HEK293 (cell line): ENCODE measurements around the gene TMEM131L.
A peak's percentile ranks its signal among the peaks of the same experiment; 100 is the strongest.

Source experiments
- KLF16 ChIP-seq: fragments of 450-650 bp; formaldehyde crosslinking; IDR thresholded peaks from 2 replicates; pipeline ENCODE4 v1.5.1; 2017; ENCODE audit warnings: missing biosample characterization, missing genetic modification characterization
- KLF7 ChIP-seq: fragments of 450-650 bp; formaldehyde crosslinking; IDR thresholded peaks from 2 replicates; pipeline ENCODE4 v1.5.1; 2016; ENCODE audit warnings: missing biosample characterization, missing genetic modification characterization, borderline replicate concordance
- PRDM1 ChIP-seq: fragments of 450-650 bp; formaldehyde crosslinking; IDR thresholded peaks from 2 replicates; pipeline ENCODE4; 2016; ENCODE audit warnings: missing biosample characterization, missing genetic modification characterization
- PRDM2 ChIP-seq: fragments of 450-650 bp; formaldehyde crosslinking; IDR thresholded peaks from 2 replicates; pipeline ENCODE4 v1.5.1; 2016; ENCODE audit warnings: missing biosample characterization, missing genetic modification characterization, borderline replicate concordance
- SCRT2 ChIP-seq: fragments of 450-650 bp; formaldehyde crosslinking; IDR thresholded peaks from 2 replicates; pipeline ENCODE4 v1.5.1; 2016; ENCODE audit warnings: missing biosample characterization, missing genetic modification characterization
- ZBTB1 ChIP-seq: fragments of 450-650 bp; formaldehyde crosslinking; IDR thresholded peaks from 2 replicates; pipeline ENCODE4 v1.5.1; 2016; ENCODE audit warnings: missing biosample characterization, missing genetic modification characterization
- ZBTB17 ChIP-seq: fragments of 450-650 bp; formaldehyde crosslinking; IDR thresholded peaks from 2 replicates; pipeline ENCODE4 v1.5.1; 2016; ENCODE audit warnings: missing biosample characterization, missing genetic modification characterization
- ZBTB20 ChIP-seq: fragments of 450-650 bp; formaldehyde crosslinking; IDR thresholded peaks from 2 replicates; pipeline ENCODE4 v1.5.1; 2016; ENCODE audit warnings: missing biosample characterization, missing genetic modification characterization
- ZFP3 ChIP-seq: fragments of 450-650 bp; formaldehyde crosslinking; IDR thresholded peaks from 2 replicates; pipeline ENCODE4 v1.5.1; 2016; ENCODE audit warnings: low read depth, missing biosample characterization, missing genetic modification characterization
- ZNF146 ChIP-seq: fragments of 450-650 bp; formaldehyde crosslinking; IDR thresholded peaks from 2 replicates; pipeline ENCODE4 v1.5.1; 2016; ENCODE audit warnings: missing biosample characterization, missing genetic modification characterization
- ZNF155 ChIP-seq: fragments of 450-650 bp; formaldehyde crosslinking; IDR thresholded peaks from 2 replicates; pipeline ENCODE4 v1.5.1; 2016; ENCODE audit warnings: missing biosample characterization, missing genetic modification characterization
- ZNF157 ChIP-seq: fragments of 450-650 bp; formaldehyde crosslinking; IDR thresholded peaks from 2 replicates; pipeline ENCODE4 v1.5.1; 2016; ENCODE audit warnings: missing biosample characterization, missing genetic modification characterization
- ZNF169 ChIP-seq: fragments of 450-650 bp; formaldehyde crosslinking; IDR thresholded peaks from 2 replicates; pipeline ENCODE4 v1.5.1; 2016; ENCODE audit warnings: missing biosample characterization, missing genetic modification characterization
- ZNF239 ChIP-seq: fragments of 450-650 bp; formaldehyde crosslinking; IDR thresholded peaks from 2 replicates; pipeline ENCODE4 v1.5.1; 2016; ENCODE audit warnings: missing biosample characterization, missing genetic modification characterization
- ZNF26 ChIP-seq: fragments of 450-650 bp; formaldehyde crosslinking; IDR thresholded peaks from 2 replicates; pipeline ENCODE4 v1.5.1; 2016; ENCODE audit warnings: missing biosample characterization, missing genetic modification characterization
- ZNF324 ChIP-seq: fragments of 450-650 bp; formaldehyde crosslinking; IDR thresholded peaks from 2 replicates; pipeline ENCODE4 v1.5.1; 2016; ENCODE audit warnings: missing biosample characterization, missing genetic modification characterization
- ZNF350 ChIP-seq: fragments of 450-650 bp; formaldehyde crosslinking; IDR thresholded peaks from 2 replicates; pipeline ENCODE4 v1.5.0; 2017; ENCODE audit warnings: missing biosample characterization, mild to moderate bottlenecking, missing genetic modification characterization
- ZNF433 ChIP-seq: fragments of 450-650 bp; formaldehyde crosslinking; IDR thresholded peaks from 2 replicates; pipeline ENCODE4 v1.5.1; 2016; ENCODE audit warnings: missing biosample characterization, missing genetic modification characterization, low read depth
- ZNF514 ChIP-seq: fragments of 450-650 bp; formaldehyde crosslinking; IDR thresholded peaks from 2 replicates; pipeline ENCODE4 v1.5.1; 2016; ENCODE audit warnings: missing biosample characterization, missing genetic modification characterization
- ZNF521 ChIP-seq: fragments of 450-650 bp; formaldehyde crosslinking; IDR thresholded peaks from 2 replicates; pipeline ENCODE4 v1.5.1; 2017; ENCODE audit warnings: missing biosample characterization, mild to moderate bottlenecking, missing genetic modification characterization
- ZNF529 ChIP-seq: fragments of 450-650 bp; formaldehyde crosslinking; IDR thresholded peaks from 2 replicates; pipeline ENCODE4 v1.5.1; 2017; ENCODE audit warnings: missing genetic modification characterization, missing biosample characterization; ENCODE audit not compliant: insufficient replicate concordance
- ZNF561 ChIP-seq: fragments of 450-650 bp; IDR thresholded peaks from 2 replicates; pipeline ENCODE4 v1.5.1; 2018; ENCODE audit warnings: missing biosample characterization, missing genetic modification characterization, borderline replicate concordance
- ZNF624 ChIP-seq: fragments of 450-650 bp; formaldehyde crosslinking; IDR thresholded peaks from 2 replicates; pipeline ENCODE4 v1.5.1; 2017; ENCODE audit warnings: missing biosample characterization, missing genetic modification characterization
- ZNF660 ChIP-seq: fragments of 450-650 bp; IDR thresholded peaks from 2 replicates; pipeline ENCODE4 v1.5.1; 2018; ENCODE audit warnings: missing biosample characterization, mild to moderate bottlenecking, missing genetic modification characterization
- ZNF768 ChIP-seq: fragments of 450-650 bp; formaldehyde crosslinking; IDR thresholded peaks from 2 replicates; pipeline ENCODE4 v1.5.1; 2018; ENCODE audit warnings: missing biosample characterization, mild to moderate bottlenecking, missing genetic modification characterization
- ZNF837 ChIP-seq: fragments of 450-650 bp; formaldehyde crosslinking; IDR thresholded peaks from 2 replicates; pipeline ENCODE4 v1.5.1; 2016; ENCODE audit warnings: missing biosample characterization, missing genetic modification characterization
- TF ChIP-seq, protein P1 (sequence below): fragments of 450-650 bp; formaldehyde crosslinking; IDR thresholded peaks from 2 replicates; pipeline ENCODE4 v1.5.1; 2017; ENCODE audit warnings: missing biosample characterization, missing genetic modification characterization
- TF ChIP-seq, protein P2 (sequence below): sonication (generic); formaldehyde crosslinking; IDR thresholded peaks from 2 replicates; pipeline ENCODE4 v1.8.1; 2022; ENCODE audit warnings: mild to moderate bottlenecking, moderate library complexity, missing genetic modification reagents
- TF ChIP-seq, protein P3 (sequence below): fragments of 450-650 bp; formaldehyde crosslinking; IDR thresholded peaks from 2 replicates; pipeline ENCODE4 v1.5.1; 2016; ENCODE audit warnings: missing biosample characterization, missing genetic modification characterization

The TMEM131L gene

DNA sequence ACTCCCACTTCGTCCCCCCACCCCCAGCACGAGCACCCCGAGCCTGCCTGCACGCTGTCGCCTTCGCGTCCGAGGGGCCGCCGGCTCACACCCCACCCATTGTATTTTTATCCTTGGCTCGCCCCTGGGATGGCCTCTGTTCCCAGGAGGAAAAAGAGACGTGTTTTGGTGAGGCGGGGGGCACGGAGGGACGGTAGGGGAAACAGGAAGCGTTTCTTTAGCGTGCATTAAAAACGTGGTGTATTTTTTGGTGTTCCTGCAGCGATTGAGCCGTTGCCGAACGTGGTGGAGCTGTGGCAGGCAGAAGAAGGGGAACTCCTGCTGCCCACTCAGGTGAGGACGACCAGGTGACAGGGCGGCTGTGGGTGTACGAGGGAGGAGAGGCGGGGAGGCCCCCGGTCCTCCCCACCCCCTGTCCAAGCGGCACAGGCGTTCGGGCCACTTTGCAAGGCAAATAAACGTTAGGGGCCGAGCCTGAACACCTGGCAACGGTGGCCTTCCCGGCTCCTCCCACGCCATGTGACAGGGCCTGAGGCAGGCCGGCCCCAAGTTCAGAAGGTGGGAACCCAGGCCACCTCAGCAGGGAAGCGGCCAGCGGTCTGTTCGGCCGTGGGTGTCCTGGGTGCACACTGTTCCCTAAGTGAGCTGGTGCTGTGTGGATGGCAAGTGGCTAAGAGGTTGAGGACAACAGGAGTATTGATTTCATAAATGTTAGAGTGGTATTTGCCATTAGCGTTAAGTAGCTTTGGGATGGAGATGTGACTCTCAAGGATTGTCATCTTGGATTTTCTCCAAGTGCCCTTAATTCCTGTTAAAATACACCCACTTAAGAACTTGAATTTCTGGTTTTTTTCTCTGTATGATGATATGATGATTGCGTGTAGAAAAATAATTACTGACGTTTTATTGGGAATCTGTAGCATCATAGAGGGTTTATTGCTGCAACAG, 1.1 kb downstream of the TMEM131L start (continued):
- TF ChIP-seq SCRT2, result no peak
- no peak for TF ChIP-seq ZNF514 (tag by site-specific recombination)
- TF ChIP-seq, protein P1, sequence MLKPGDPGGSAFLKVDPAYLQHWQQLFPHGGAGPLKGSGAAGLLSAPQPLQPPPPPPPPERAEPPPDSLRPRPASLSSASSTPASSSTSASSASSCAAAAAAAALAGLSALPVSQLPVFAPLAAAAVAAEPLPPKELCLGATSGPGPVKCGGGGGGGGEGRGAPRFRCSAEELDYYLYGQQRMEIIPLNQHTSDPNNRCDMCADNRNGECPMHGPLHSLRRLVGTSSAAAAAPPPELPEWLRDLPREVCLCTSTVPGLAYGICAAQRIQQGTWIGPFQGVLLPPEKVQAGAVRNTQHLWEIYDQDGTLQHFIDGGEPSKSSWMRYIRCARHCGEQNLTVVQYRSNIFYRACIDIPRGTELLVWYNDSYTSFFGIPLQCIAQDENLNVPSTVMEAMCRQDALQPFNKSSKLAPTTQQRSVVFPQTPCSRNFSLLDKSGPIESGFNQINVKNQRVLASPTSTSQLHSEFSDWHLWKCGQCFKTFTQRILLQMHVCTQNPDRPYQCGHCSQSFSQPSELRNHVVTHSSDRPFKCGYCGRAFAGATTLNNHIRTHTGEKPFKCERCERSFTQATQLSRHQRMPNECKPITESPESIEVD (tag by site-specific recombination), result peak; percentile 95
- no peak for TF ChIP-seq ZFP3 (tag by site-specific recombination)
- no peak for TF ChIP-seq ZNF155 (tag by site-specific recombination)
- TF ChIP-seq PRDM2 (tag by site-specific recombination), result no peak
- no peak for TF ChIP-seq ZBTB1 (tag by site-specific recombination)
- no peak for TF ChIP-seq ZNF26
- no peak for TF ChIP-seq ZNF157 (tag by site-specific recombination)
- TF ChIP-seq ZNF324, result no peak
- no peak for TF ChIP-seq ZNF350 (tag by site-specific recombination)
- TF ChIP-seq KLF7 (tag by site-specific recombination), result no peak
- no peak; the same call in 1 of the 2 replicates for TF ChIP-seq ZBTB20 (tag by site-specific recombination)
- no peak for TF ChIP-seq PRDM1
- no peak for TF ChIP-seq ZNF837 (tag by site-specific recombination)
- no peak for TF ChIP-seq ZNF239 (tag by site-specific recombination)
- TF ChIP-seq KLF16 (tag by site-specific recombination), result no peak; the same call in 1 of the 2 replicates
- no peak for TF ChIP-seq ZNF624
- no peak for TF ChIP-seq ZNF768 (tag by site-specific recombination)
- TF ChIP-seq ZNF169 (tag by site-specific recombination), result no peak
- no peak for TF ChIP-seq ZNF561
- no peak for TF ChIP-seq ZNF146 (tag by site-specific recombination)
- TF ChIP-seq ZNF660 (tag by site-specific recombination), result no peak
- TF ChIP-seq, protein P2, sequence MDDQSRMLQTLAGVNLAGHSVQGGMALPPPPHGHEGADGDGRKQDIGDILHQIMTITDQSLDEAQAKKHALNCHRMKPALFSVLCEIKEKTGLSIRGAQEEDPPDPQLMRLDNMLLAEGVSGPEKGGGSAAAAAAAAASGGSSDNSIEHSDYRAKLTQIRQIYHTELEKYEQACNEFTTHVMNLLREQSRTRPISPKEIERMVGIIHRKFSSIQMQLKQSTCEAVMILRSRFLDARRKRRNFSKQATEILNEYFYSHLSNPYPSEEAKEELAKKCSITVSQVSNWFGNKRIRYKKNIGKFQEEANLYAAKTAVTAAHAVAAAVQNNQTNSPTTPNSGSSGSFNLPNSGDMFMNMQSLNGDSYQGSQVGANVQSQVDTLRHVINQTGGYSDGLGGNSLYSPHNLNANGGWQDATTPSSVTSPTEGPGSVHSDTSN (CRISPR knock-in tag), result no peak
- TF ChIP-seq, protein P3, sequence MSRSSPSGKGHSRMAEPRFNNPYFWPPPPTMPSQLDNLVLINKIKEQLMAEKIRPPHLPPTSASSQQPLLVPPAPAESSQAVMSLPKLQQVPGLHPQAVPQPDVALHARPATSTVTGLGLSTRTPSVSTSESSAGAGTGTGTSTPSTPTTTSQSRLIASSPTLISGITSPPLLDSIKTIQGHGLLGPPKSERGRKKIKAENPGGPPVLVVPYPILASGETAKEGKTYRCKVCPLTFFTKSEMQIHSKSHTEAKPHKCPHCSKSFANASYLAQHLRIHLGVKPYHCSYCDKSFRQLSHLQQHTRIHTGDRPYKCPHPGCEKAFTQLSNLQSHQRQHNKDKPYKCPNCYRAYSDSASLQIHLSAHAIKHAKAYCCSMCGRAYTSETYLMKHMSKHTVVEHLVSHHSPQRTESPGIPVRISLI (tag by site-specific recombination), result no peak
- TF ChIP-seq ZNF521, result no peak
- TF ChIP-seq ZNF433 (tag by site-specific recombination), result no peak
- TF ChIP-seq ZBTB17 (tag by site-specific recombination), result peak; percentile 42; the same call in 1 of the 2 replicates
- no peak for TF ChIP-seq ZNF529 (tag by site-specific recombination)
